Activated T-cell treated with anti-CD3 and anti-CD28 coated beads, Interleukin-2, amount 50 U/mL, for 48 hours (primary cell): ENCODE measurements around the gene IL22RA2.
"Not testable (repeated sequence)": the region's sequence is repeated elsewhere in the genome, so short reads cannot be mapped to it uniquely, and the experiment has no call there.

Experiments used
- DNase-seq, 2 experiments: peaks; one replicate each; pipeline ENCODE4 v3.0.0-alpha.2; 2020

IL22RA2 gene

DNA sequence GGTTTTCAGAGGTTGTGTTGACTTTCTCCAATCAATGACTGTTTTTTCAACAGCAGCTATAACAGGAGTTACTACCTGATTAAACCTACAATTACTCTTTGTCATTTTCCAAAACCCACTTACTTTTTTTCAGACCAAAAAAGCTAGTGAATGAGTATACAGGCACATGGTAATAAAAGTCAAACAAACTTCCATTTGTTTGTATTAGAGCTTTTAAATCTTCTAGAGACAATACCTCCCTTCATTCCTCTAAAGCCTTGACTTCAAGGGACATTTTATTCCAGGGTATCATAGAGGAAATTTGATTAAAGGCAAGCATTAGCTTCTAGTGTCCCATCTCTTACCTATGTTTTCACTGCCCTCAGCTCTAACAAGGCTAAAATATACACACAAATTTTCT lies 52.7 kb downstream of the IL22RA2 start:
- DNase-seq, result no peak

DNA sequence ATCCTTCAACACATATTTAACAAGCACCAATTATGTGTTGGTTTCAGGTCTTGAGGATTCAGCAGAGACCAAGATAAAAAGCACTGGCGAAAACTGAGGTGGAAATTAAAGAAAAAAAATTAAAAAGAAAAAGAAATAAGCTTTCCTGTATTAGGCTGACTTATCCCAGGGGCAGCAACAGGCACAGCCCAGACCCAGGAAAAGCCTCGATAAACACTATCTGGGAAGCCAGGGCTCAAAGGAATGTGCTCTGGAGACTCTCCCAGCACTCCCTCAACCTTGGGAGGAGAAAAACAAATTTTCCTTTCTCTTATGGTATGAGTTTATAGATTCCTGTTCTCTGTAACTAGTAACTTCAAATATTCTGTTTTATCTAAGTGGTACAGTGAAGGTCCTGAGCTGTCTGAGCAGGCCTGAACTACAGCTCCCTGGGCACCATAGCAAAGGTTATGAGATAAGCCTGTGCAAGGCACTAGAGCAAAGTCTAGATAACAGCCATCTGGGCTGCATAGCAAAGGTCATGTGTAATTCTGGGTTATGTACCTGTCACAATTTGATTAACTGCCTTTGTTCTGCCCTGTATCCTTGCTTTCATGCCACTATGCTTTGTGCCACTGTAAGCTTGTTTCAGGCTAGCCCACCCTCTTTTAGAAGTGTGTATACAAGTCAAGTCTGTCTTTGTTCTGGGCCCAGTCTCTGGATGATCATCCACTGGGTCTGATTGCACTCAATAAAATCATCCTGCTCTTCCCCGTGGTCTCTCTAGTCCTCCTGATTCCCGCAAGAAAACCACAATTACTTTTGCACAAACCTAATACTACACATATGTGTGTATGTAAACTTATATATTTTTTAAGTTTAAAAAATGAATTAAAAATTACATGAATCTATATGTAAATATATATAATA lies 54.0 kb downstream of the IL22RA2 start:
- DNase-seq, result no peak

DNA sequence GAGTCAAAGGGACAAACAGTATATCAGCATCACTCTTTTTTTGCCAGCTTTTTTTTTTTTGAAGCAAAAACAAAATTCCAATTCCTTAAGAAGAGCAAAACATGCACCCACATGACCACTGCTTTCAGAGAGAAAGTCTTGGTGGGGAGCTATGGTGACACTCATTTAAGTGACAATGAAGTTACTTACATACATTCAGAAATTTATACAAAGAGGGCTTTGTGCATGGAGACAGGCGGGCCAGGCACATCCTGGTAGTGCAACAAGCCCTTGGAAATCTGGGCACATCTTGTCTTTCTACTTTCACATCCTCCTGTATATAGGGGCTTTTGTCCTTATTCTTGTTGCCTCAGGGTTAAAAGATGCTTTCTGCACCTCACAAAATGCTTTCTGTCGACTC lies 55.9 kb downstream of the IL22RA2 start:
- DNase-seq, result no peak

DNA sequence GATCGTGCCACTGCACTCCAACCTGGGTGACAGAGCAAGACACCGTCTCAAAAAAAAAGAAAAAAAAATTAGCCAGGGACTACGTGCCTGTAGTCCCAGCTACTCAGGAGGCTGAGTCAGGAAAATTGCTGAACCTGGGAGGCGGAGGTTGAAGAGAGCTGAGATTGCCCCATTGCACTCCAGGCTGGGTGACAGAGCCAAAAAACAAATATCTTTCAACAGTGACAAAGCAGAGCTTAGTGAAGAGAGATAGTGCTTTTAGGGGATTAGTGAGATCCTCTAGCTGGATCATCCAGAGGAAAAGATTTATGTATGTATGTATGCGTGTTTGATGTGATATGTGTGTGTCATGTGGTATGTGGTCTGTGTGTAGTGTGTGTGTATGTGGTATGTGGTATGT lies 56.6 kb downstream of the IL22RA2 start:
- DNase-seq, result no peak

DNA sequence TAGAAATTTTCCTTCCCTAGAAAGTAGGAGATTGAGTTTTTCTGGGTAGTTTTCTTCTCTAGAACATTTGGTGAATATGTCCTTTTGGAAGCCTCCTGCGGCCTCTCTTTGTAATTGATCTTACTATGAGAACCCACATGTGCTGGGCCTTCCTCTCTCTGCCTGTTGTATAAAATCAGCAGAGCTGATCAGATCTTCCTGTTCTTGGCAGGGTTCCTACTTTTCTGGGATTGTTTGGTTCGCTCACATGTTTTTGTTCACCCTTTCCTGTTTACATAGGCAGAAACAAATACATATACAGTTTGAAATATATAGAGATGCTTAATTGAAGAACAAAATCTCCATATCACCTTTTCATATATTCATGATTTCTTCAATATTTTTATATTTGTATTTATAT lies 57.8 kb downstream of the IL22RA2 start:
- DNase-seq, result no peak

DNA sequence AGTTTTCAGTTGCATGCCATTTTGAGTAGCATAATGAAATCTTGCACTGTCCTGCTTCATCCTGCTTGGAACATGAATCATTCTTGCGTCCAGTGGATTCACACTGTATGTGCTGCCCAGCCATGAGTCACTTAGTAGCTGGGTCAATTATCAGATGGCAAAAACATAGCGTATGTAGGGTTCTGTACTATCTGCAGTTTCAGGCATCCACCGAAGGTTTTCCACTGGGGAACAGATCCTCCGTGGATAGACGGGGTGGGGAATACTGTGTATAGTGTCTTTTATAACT lies 61.4 kb downstream of the IL22RA2 start:
- no peak for DNase-seq

DNA sequence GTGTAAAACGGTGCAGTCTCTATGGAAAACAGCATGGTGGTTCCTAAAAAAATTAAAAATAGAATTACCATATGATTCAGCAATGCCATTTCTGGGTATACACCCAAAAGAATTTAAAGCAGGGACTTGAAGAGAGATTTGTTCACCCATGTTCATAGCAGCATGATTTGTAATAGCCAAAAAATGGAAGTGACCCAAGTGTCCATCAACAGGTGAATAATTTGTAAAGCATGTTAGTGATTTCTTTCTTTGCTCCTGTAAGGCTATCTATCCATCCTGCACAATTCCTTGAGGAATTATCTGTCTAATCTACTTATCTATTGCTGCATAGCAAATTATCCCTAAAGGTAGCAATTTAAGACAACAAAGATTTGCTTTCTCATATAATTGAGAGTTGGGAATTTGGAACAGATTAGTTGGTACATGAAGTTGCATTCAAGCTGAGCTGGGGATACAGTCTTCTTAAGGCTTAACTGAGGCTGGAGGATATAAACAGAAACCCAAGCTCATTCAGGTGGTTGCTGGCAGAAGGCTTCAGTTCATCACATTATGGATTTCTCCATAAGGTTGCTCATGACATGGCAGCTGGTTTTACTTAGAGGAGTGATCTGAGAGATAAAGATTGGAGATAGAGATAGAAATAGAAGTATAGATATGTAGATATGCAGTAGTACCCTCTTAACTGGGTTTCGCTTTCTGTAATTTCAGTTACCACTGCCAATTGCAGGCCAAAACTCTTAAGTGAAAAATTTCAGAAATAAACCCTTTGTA lies 62.0 kb downstream of the IL22RA2 start:
- DNase-seq, result no peak

DNA sequence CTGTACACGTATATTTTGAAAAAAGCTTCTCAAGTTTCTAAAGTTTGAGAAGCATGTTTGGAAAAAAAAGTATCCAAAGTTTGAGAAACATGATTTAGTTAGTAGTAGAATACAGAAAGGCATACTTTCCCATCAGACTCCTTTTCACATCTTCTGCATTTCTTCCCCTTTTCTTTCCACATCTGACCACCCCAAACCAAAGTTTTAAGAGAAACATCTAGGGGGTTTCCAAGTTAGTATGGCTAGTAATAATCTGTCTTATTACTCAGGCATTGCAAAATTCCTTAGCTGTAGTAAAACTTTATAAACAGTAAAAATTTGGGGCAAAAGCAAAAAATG lies 65.7 kb downstream of the IL22RA2 start:
- no peak for DNase-seq

DNA sequence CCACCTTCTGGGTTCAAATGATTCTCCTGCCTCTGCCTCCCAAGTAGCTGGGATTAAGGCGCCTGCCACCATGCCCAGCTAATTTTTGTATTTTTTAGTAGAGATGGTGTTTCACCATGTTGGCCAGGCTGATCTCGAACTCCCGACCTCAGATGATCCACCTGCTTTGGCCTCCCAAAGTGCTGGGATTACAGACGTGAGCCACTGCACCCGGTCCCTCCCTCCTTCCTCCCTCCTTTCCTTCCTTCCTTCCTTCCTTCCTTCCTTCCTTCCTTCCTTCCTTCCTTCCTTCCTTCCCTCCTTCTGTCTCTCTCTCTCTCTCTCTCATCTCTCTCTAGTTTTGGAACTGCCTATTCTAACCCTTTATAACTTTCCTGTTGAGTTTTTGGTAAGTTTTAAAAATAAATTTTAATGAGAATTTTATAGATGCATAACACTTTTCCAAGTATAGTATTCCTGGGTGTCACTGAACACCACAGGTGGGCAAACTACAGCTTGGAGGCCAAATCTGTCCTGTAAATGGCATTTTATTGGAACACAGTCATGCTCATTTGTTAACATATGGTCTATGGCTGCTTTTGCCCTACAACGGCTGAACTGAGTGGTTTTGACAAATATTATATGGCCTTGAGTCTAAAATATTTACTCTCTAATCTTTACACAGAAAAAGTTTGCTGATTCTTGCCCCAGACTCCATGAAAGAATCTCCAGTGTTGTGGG lies 66.2 kb downstream of the IL22RA2 start:
- DNase-seq, result not testable (repeated sequence)

DNA sequence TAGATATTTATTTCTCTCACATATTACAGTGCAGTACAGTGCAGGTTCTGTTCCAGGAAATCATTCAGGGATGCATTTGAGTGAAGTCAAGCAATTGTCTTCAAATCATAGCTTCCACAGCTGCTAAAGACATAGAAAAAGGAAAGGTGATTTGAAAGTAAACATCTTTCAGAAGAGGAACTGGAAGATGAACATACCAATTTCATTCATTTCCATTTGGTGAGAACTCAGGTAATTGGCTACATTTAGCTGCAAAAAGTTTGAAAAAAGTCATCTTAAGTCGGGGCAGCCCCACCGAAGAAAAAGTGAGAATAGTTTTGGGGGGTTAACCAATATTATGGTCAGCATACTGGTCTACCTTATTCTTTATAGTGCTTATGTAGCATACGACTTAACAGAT lies 67.3 kb downstream of the IL22RA2 start:
- DNase-seq, result no peak

DNA sequence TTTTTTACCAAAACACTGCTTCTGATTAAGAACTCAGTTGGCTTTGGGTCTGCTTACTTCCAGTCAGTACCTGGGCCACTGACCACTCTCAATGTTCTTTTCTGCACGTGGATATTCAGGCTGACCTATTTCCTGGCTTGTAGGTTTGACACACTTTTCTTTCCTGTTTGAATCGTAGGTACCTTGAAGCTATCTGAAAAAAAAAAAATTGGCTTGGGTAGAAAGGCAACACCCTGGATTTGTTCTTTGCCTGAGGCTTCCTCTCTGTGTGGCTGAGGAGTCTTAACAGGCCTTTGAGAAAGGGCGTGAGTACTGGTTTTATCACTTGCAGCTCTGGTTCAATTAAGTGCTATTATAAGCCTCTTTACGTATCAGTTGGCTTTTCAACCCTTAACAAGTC lies 68.1 kb downstream of the IL22RA2 start:
- DNase-seq, result no peak

DNA sequence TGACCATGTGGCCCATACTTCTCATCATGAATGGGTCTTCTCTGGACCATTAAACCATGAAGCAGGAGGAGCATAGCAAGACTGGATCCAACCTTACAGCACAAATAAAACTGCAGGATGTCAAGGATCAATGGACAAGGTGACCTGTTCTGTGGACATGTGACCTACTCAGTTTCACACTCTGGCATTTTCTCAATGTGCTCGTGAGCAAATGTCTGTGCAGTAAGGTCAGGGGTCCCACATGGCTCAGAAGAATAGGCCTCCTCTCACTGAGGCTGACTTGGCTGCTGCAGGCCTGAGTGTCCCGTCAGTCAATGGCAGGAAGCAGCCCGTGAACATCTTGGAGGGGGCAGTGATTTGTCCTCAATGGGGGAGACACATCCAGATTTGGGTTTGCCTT lies 68.5 kb downstream of the IL22RA2 start:
- DNase-seq, result no peak

DNA sequence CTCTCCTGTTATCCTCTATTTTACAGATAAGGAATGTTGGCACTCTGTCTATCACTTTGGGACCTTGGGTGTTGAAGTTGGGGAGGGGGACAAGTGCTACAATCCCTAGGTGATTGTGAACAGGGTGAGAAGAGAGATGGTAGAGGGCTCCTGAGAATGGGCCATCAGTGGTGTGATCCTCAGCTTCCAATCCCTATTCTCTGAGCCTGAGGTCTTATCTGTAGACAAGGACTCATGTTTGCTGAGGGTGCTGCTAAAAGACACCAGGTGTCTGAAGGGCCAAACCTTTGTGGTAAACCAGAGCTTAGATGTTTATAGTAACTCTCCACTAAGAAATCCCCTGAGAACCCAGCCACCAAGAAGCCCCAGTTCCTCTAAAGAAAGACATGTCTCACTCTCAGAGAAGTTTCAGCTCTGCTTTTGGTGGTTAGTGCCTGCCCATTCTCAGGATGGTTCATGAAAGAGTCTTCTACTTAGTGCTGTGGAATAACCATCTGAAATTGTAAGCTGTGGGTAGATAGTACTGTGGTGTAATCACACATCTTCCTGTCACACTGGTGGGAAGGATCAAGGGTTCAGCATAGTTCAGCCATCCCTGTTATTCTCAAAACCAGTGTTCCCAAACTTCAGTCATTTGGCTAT lies 70.5 kb downstream of the IL22RA2 start:
- DNase-seq, result peak in 1 of 2 experiments; percentile 30

DNA sequence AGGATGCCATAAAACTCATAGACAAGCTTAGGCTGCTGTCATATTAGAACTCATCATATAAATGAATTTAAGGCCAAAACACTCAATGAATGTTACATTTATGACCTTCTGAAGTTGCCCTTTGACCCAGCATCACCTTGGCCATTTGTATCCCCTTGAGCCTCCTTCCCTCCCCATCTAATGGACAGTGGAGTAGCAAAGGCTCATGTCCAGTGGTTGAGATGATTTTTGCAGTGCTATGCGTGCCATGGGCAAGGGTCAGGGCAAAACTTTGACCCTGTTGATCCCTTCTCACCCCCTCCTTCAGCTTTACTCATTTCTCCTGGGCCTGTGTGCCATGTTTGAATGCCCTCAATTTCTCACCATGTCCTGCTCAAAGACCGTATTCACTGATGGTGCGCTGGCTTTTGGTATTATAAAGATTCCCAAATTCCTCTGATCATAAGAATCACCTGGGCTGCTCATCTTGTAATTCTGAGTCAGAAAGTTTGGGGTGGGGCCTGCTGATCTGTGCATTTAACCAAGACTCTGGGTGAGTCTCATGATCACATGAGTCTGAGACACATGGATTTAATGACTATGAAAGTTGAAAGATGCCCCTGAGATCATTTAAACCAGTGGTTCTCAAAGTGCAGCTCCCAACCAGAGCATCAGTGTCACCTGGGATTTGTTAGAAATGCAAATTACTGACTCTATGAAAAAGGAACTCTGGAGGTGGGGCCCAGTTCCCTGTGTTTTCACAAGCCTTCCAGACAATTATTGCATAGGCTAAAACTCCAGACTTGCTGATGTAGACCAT lies 71.2 kb downstream of the IL22RA2 start:
- DNase-seq, result no peak

DNA sequence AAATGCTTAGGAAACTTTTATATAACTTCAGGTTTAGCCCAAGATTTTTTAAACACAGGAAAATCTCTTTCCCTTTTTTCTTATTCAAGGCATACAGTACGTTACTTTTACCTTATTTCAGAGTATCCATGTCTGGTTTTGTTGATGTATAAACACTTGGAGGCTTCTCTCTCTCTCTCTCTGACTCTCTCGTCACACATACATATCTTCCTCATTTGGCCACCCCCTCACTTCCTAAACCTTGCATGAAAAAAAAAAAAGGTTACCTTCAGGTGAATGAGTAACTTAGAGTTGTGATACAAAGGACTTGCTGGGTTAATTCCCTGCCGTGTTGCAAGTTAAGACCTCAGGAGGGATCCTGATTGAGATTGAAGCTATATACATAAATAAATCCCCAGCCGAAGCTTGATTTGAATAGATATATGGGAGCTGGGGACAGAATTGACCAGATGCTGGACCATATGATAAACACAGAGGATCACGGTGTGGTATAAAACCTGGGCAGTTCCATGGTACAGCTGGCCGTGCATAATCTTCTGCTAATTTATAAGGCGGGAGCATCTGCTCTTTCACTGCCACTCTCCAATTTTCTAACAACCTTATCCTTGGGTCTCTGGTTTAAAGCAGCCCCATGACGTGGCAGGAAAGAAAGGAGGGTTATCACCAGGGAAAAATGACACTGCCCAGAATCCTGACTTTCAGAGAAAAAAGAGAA lies 73.6 kb downstream of the IL22RA2 start:
- DNase-seq, result no peak

DNA sequence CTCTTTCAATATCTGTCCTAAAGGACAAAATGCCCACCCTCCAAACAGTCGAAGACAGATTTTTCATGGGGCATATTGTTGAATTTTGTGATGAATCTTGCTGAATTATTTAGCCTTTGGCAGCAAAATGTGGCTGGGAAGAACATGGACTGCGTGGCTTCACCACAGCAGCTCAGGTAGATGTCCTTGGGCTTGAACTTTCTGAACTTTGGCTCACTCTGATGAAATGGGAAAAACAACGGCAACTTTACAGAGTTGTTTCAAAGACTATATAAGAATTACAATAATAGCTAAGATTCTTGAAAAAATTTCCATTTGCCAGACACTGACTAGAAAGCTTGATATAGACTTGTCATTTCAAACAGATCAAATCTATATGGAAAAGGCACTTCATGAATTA lies 75.9 kb downstream of the IL22RA2 start:
- no peak for DNase-seq

DNA sequence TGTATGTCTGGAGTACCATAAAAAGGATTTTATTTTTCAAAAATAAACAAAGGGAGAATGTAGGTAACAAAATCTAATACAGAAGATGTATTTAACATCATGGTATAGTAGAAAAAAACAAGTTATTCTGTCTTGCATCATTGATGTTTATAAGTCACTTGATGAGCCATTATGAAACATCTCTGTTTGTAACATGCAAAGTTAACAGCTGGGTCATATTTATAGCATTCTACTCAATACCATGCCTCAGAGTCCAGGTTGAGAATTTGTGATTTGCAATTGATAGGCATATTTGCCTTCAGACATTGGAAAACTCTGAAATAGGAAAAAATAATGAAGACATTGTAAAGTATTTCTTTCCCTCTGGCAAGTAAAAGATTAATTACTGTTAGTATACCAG lies 76.4 kb downstream of the IL22RA2 start:
- no peak for DNase-seq

DNA sequence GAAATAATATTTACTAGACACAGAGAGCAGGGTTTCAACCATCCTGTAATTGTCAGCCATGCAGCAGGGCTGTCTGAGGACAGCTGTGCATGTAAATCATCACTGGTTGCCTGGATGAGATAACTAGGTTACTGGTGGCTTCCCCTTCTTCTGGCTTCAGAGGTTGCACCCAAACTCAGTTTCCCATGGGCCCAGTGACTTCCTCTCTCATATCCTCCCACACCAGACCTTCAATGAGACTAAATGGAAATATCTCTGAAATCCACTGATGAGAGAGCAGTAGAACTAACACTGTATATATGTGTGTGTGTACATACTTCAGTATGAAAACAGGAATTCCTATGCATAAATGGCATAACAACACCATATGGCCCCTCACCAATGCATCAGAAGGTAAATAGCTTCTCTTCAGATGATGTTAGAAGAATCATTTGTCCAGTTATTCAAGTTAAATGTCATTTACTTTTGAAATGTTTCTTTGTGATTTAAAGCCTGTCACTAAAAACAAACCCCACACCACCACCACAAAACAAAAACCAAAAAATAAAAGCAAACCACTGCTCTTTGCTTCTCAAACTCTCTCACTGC lies 77.7 kb downstream of the IL22RA2 start:
- DNase-seq, result no peak

DNA sequence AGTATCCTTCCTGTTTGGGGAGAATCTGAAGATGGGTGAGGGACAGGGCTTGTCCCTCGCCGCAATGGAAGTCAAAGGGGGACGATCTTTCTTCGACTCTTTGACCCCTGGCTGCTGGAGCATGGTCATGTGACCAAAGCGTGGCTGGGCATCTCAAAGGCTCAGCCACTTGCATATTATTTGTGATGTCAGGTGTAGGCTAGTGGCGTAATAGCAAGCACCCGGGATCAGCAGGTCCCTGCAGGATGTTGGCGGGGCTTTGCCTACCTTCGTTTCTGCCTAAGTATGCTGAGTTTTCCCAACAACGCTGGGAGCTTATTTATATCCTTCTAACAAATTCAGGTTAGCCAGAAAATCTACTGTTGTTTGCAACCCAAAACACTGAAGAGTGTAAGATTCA lies 78.4 kb downstream of the IL22RA2 start:
- no peak for DNase-seq

DNA sequence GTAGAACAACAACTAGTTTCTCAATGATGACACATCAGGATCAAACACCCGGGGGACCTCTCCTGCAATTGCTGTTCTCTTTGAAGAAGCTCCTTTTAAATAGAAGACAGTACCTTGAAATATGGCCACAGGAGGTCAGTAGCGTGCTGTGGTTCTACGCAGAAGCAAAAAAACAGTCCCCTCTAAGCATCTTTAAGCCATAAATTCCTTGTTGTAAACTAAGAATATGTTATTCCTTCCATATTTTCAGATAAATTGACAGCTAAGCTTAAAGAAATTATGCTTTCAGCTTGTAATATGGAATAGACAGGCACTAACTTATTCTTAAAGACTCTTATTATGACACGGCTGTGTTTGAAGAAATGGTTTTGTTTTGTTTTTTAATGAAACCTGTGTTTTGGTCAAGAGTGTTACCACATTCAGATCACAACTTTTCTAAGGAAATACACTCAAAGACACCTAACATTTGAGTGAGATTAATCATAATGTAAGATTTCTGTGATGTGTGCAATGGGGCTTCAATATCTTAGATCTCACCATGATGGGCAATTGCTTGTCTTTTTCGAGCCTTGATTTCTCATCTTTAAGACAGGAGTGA lies 78.9 kb downstream of the IL22RA2 start:
- peak; percentile 49 to 62 for DNase-seq
